GM19324 (cell line): Measurements from ENCODE around the gene TTC32.
"Not testable (repeated sequence)": the region's sequence is repeated elsewhere in the genome, so short reads cannot be mapped to it uniquely, and the experiment has no call there.

Experiments
- ATAC-seq: cut with Tn5 transposase; IDR thresholded peaks from one replicate; pipeline ENCODE4 v1.9.1; 2021; ENCODE audit warnings: mild to moderate bottlenecking, moderate library complexity; ENCODE audit not compliant: unreplicated experiment, low FRiP score

TTC32 gene

GRCh38 chr2:19899985-19900930, 1.5 kb downstream of the TTC32 start:
- peak; percentile 31 for ATAC-seq

- ATAC-seq: no peak
Measured at GRCh38 chr2:19898592-19899329, 3.0 kb downstream of the TTC32 start.

GRCh38 chr2:19897623-19898245, 4.0 kb downstream of the TTC32 start:
- no peak for ATAC-seq

- no peak for ATAC-seq
Measured at GRCh38 chr2:19895535-19895934, 6.2 kb downstream of the TTC32 start.

GRCh38 chr2:19894134-19894792, 7.5 kb downstream of the TTC32 start:
- peak; percentile 26 for ATAC-seq

- ATAC-seq: peak; percentile 66
Measured at GRCh38 chr2:19893520-19894133, 8.2 kb downstream of the TTC32 start.

- not testable (repeated sequence) for ATAC-seq
Measured at GRCh38 chr2:19891971-19892370, 9.8 kb downstream of the TTC32 start.

- no peak for ATAC-seq
Measured at GRCh38 chr2:19890104-19890503, 11.7 kb downstream of the TTC32 start.

- ATAC-seq: no peak
Measured at GRCh38 chr2:19888831-19889230, 13.0 kb downstream of the TTC32 start.

GRCh38 chr2:19887510-19887909, 14.3 kb downstream of the TTC32 start:
- ATAC-seq: no peak

GRCh38 chr2:19886261-19886660, 15.5 kb downstream of the TTC32 start:
- no peak for ATAC-seq

- ATAC-seq: no peak
Measured at GRCh38 chr2:19885791-19886190, 16.0 kb downstream of the TTC32 start.

GRCh38 chr2:19883971-19884720, 17.6 kb downstream of the TTC32 start:
- no peak for ATAC-seq

- no peak for ATAC-seq
Measured at GRCh38 chr2:19883486-19883885, 18.3 kb downstream of the TTC32 start.

- no peak for ATAC-seq
Measured at GRCh38 chr2:19882286-19882685, 19.5 kb downstream of the TTC32 start.

- ATAC-seq: no peak
Measured at GRCh38 chr2:19881908-19882265, 19.9 kb downstream of the TTC32 start.

GRCh38 chr2:19881221-19881907, 20.4 kb downstream of the TTC32 start:
- ATAC-seq: no peak

GRCh38 chr2:19880191-19880590, 21.6 kb downstream of the TTC32 start:
- not testable (repeated sequence) for ATAC-seq

GRCh38 chr2:19879120-19879519, 22.7 kb downstream of the TTC32 start:
- no peak for ATAC-seq
